Stimulated activated CD8-positive, alpha-beta memory T cell treated with anti-CD3 and anti-CD28 coated beads, Interleukin-7, amount 100 ng/mL, for 24 hours (primary cell): ENCODE results near the gene PAFAH1B1.
A peak's percentile ranks its signal among the peaks of the same experiment; 100 is the strongest.
"Not testable (repeated sequence)": the region's sequence is repeated elsewhere in the genome, so short reads cannot be mapped to it uniquely, and the experiment has no call there.

ENCODE experiments used
- DNase-seq: peaks from one replicate; pipeline ENCODE4 v3.0.0-alpha.2; 2020; ENCODE audit warnings: low read depth

PAFAH1B1 gene

GRCh38 chr17:2592971-2593820 lies at the start of gene PAFAH1B1:
PAFAH1B1 (plus strand) TSS chr17:2593654; CDS start chr17:2638289, 44,635 bp downstream.
- DNase-seq: peak; percentile 84

GRCh38 chr17:2545393-2545792 lies 48.1 kb upstream of the PAFAH1B1 start:
- no peak for DNase-seq

GRCh38 chr17:2547176-2547575 lies 46.3 kb upstream of the PAFAH1B1 start:
- DNase-seq: no peak

GRCh38 chr17:2548026-2548425 lies 45.4 kb upstream of the PAFAH1B1 start:
- DNase-seq: not testable (repeated sequence)

GRCh38 chr17:2549392-2550211 lies 43.9 kb upstream of the PAFAH1B1 start:
- no peak for DNase-seq

GRCh38 chr17:2551493-2551892 lies 42.0 kb upstream of the PAFAH1B1 start:
- DNase-seq: no peak

- no peak for DNase-seq
Measured at GRCh38 chr17:2551928-2552327, 41.5 kb upstream of the PAFAH1B1 start.

- no peak for DNase-seq
Measured at GRCh38 chr17:2560658-2561057, 32.8 kb upstream of the PAFAH1B1 start.

GRCh38 chr17:2562162-2562858 lies 31.1 kb upstream of the PAFAH1B1 start:
- DNase-seq: no peak

- no peak for DNase-seq
Measured at GRCh38 chr17:2563061-2563460, 30.4 kb upstream of the PAFAH1B1 start.

GRCh38 chr17:2563543-2563942 lies 29.9 kb upstream of the PAFAH1B1 start:
- no peak for DNase-seq

GRCh38 chr17:2564877-2565276 lies 28.6 kb upstream of the PAFAH1B1 start:
- no peak for DNase-seq

GRCh38 chr17:2566056-2566455 lies 27.4 kb upstream of the PAFAH1B1 start:
- DNase-seq: no peak

GRCh38 chr17:2571523-2572303 lies 21.7 kb upstream of the PAFAH1B1 start:
- no peak for DNase-seq

GRCh38 chr17:2572304-2572609 lies 21.2 kb upstream of the PAFAH1B1 start:
- not testable (repeated sequence) for DNase-seq

GRCh38 chr17:2580151-2580550 lies 13.3 kb upstream of the PAFAH1B1 start:
- DNase-seq: no peak

GRCh38 chr17:2580661-2581060 lies 12.8 kb upstream of the PAFAH1B1 start:
- DNase-seq: no peak

- DNase-seq: no peak
Measured at GRCh38 chr17:2582493-2582892, 11.0 kb upstream of the PAFAH1B1 start.

- DNase-seq: no peak
Measured at GRCh38 chr17:2591040-2591640, 2.3 kb upstream of the PAFAH1B1 start.

GRCh38 chr17:2593821-2594721 lies 617 bp downstream of the PAFAH1B1 start:
- peak; percentile 65 for DNase-seq
